ENCODE data around the gene WDR7.

DNA sequence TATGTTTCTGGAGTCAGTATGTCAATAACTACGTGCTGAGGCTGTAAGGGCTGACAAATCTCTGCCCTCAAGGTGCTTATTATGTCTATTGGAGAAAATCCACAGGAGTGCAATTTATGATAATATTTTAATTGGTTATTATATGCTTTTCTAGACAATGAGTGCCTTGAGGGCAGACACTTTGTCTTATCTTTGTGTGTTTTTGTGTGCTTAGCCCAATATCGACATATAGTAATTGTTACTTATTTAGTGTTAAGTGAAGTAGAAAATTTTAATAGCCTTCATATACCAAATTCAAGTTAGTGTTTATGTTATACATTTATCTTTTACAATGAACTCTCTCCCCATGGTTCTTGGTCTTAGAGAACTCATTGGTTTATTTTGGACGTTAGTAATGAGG, 118.9 kb downstream of the WDR7 start:
- TF ChIP-seq CREB1 (CRISPR knock-in tag; IDR thresholded peaks at IDR 0.05; ENCODE audit: low read depth): no peak
- no peak for TF ChIP-seq JUNB (IDR thresholded peaks at IDR 0.05; ENCODE audit: unreplicated experiment)
- TF ChIP-seq, protein P1, sequence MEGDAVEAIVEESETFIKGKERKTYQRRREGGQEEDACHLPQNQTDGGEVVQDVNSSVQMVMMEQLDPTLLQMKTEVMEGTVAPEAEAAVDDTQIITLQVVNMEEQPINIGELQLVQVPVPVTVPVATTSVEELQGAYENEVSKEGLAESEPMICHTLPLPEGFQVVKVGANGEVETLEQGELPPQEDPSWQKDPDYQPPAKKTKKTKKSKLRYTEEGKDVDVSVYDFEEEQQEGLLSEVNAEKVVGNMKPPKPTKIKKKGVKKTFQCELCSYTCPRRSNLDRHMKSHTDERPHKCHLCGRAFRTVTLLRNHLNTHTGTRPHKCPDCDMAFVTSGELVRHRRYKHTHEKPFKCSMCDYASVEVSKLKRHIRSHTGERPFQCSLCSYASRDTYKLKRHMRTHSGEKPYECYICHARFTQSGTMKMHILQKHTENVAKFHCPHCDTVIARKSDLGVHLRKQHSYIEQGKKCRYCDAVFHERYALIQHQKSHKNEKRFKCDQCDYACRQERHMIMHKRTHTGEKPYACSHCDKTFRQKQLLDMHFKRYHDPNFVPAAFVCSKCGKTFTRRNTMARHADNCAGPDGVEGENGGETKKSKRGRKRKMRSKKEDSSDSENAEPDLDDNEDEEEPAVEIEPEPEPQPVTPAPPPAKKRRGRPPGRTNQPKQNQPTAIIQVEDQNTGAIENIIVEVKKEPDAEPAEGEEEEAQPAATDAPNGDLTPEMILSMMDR (conservative IDR thresholded peaks at IDR 0.05; ENCODE audit: low read depth in 2 of 2): no peak
- no peak for TF ChIP-seq EZH2phosphoT487 (IDR thresholded peaks at IDR 0.05; ENCODE audit: unreplicated experiment)
- TF ChIP-seq POLR2AphosphoS5 (IDR thresholded peaks at IDR 0.05; ENCODE audit: low read depth): no peak
- TF ChIP-seq, protein P2, sequence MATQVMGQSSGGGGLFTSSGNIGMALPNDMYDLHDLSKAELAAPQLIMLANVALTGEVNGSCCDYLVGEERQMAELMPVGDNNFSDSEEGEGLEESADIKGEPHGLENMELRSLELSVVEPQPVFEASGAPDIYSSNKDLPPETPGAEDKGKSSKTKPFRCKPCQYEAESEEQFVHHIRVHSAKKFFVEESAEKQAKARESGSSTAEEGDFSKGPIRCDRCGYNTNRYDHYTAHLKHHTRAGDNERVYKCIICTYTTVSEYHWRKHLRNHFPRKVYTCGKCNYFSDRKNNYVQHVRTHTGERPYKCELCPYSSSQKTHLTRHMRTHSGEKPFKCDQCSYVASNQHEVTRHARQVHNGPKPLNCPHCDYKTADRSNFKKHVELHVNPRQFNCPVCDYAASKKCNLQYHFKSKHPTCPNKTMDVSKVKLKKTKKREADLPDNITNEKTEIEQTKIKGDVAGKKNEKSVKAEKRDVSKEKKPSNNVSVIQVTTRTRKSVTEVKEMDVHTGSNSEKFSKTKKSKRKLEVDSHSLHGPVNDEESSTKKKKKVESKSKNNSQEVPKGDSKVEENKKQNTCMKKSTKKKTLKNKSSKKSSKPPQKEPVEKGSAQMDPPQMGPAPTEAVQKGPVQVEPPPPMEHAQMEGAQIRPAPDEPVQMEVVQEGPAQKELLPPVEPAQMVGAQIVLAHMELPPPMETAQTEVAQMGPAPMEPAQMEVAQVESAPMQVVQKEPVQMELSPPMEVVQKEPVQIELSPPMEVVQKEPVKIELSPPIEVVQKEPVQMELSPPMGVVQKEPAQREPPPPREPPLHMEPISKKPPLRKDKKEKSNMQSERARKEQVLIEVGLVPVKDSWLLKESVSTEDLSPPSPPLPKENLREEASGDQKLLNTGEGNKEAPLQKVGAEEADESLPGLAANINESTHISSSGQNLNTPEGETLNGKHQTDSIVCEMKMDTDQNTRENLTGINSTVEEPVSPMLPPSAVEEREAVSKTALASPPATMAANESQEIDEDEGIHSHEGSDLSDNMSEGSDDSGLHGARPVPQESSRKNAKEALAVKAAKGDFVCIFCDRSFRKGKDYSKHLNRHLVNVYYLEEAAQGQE (IDR thresholded peaks at IDR 0.05; ENCODE audit: unreplicated experiment): no peak
- no peak for TF ChIP-seq EZH2 (IDR thresholded peaks at IDR 0.05; ENCODE audit: low read depth, unreplicated experiment)
- TF ChIP-seq STAT1 (IDR thresholded peaks at IDR 0.05; ENCODE audit: unreplicated experiment): no peak
